Stimulated activated CD4-positive, alpha-beta T cell treated with anti-CD3 and anti-CD28 coated beads, Interleukin-1b, Interleukin-23, amount 100 ng/mL, for 48 hours (primary cell): ENCODE data around the gene ZMYND12.

Source experiments
- DNase-seq: peaks from one replicate; pipeline ENCODE4 v3.0.0-alpha.2; 2020

ZMYND12 gene

DNA sequence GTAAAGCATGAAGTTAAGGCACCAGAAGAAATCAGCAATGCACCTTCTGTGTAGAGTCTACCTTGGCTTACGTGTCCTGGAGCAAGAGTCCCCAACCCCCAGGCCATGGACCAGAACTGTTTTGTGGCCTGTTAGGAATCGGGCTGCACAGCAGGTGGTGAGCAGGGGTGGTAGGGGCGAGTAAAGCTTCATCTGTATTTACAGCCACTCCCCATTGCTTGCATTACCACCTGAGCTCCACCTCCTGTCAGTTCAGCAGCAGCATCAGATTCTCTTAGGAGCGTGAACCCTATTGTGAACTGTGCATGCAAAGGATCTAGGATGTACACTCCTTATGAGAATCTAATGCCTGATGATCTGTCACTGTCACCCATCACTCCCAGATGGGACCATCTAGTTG, 21.5 kb downstream of the ZMYND12 start:
- DNase-seq, result no peak

DNA sequence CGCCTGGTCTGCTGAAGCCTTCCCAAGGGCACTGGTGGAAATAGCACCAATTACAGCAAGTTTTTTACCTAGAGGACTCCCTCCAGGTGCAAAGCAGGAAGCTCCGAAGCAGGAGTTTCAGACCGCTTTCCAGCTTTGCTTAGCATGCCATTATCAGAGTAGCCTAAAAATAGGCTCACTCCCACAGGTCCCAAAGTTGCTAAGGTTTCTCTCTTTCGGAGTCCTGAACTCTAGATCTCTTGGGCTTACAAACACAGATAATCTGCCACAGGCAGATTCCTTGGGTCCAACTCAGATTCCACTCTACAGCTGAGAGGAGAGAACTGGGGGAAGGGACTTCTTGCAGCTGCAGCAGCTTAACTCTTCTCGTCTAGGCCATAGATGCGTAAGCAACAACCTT, 22.5 kb downstream of the ZMYND12 start:
- no peak for DNase-seq

DNA sequence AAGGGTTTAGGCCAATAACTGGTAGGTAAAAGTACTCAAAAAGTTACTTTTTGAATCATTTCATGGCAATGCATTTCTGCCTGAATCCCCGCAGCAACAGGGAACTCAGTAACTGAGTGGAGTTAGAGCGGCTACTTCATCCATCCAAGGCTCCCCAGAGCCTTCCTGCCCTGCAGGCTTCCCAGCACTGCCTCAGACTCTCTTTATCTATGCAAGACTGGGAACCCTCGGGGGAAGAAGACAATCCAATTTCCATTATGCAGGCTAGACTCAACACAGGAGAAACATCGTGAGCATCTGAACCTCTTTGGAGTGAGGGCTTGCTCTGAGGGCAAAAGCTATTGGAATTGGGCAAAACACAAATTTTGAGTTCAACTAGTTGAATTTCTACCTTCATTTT, 23.1 kb downstream of the ZMYND12 start:
- no peak for DNase-seq

DNA sequence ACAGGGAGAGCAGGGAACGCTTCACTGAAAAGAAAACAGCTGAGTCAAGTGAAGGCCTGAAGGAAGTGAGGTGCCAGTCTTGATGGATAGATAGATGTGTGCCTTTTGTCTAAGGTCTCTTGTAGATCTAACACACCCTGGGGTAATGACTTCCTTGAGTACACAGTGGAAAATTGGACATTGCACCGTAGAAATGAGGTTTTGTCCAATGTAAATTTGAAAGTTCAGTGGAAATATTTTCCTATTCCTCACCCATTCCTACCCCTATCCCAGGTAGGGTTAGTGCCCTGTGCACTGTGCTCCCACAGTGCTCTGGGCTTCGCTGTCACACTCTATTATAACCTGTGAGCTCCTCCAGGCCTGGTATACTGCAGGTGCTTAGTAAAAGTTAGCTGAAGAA, 24.3 kb downstream of the ZMYND12 start:
- no peak for DNase-seq

DNA sequence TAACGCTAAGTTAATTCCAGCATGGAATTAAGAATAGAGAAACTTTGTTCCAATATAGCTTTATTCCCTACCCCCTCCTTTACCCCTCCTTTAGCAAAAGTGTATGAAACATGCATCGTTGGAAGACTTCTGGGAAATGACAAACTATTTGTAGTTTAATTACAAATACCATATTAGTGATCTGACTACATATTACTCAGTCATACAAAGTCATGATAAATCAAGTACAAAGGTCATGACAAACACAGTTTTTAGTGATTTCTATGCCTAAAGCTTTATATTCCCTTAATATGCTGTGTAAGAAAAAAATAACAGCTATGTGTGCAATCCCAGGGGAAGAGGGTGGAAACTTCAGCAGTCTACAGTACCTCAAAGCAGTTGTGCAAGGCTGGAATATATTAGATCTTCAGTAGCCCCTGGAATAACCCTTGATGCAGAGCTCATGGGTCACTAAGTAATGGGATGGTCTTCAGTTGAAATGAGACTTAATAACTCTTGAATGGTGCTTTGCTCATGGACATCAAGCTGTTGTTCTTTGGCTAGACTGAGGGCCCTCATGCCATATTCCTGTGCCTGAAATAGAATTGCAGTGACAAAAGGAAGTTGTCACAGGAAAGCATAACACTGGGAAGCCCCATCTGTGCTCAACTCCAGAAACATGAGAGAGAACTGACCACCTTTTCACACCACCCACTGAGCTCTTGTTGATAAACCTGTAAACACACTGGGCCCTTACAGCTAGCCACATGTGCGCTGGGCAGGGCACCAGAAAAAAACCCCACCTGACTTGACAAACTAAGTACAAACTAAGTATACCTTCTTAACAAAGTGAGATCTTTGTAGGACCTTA, 25.3 kb downstream of the ZMYND12 start:
- DNase-seq, result no peak

DNA sequence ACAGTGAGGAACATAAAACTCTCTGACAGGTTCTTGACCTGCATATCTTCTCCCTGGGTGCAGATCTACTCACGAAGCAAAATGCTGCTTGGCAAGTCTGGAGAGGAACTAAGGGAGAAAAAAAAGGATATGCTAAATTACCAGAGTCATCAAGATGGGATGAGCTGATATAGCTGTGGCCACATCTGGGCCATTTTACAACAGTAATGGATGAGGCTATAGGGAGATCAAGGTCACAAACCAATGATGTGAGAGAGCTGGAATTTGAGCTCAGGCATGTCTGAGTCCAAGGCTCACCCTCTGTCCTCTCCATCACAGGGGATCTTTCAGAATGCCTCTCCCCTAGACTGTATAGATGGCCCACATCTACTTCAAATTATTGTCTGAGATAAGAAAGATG, 26.2 kb downstream of the ZMYND12 start:
- DNase-seq, result no peak

DNA sequence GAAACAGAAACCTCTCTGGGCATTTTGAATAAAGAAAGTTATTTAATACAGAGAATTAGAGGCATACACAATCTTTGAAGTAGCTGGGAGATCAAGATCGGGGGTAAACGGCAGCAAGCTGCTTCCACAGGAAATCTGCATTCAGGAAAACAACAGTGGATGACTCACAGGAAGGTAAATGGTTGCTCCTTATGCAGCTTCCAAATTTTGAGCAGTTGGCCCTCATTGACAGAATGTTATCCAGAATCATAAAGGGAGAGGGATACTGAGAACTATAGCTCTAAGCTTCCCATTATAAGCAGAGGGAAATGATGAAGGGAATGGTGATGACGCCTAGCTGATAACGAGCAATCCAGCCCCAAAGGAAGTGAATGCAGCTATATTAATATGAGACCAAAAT, 28.6 kb downstream of the ZMYND12 start:
- DNase-seq, result no peak

DNA sequence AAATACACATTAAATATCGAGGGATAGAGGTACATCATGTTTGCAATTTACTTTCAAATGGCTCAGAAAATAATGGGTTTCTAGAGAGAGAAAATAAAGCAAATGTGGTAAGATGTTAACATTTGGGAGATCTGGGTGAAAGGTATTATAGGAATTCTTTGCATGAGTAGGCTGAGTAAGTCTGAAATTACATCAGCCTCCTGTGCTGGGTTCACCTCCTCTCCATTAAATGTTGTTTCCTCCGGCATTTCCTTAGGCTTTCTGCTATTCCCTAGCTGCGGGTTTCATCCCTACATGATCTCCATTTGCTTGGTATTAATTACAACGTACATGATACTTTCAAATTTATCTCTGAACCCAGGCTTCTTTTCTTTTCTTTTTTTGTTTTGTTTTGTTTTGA, 31.6 kb downstream of the ZMYND12 start:
- DNase-seq, result no peak

DNA sequence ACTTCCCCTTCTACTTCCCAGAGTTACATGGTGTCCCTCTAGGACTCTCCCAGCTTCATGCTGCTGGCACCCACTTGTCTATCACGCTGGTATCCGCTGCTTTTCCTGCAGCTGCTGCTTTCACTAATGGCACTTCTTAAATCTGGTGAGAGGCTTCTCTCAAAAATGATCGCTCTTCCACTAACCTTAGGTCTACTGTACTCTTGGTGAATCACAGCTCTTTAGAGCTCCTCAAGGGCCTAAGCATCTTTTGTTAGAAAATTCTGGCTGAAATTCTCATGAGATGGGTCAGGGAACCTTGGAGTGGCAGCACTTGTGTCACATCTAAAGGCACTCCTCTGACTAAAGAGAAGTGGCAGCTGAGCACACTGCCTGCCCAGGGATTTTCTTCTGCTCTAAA, 32.1 kb downstream of the ZMYND12 start:
- DNase-seq, result no peak

DNA sequence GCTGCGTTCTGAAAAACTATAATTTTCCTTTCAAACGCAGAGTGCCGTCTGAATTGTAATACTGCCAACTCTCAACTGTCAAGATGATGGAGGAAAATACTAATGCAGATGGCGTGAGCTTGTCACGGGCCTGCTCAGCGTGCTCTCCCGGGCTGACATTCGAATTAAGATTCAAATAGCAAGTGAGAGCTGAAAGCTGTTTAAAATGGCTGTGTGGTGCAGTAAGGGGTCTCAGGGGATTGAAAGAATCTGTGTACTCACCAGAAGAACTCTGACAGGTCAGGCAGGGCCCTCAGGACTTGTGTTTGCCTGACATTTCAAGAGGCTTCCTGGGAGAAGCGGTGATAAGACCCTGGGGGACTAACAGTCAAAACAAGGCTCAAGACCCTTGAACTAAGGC, 33.1 kb downstream of the ZMYND12 start:
- DNase-seq, result no peak

DNA sequence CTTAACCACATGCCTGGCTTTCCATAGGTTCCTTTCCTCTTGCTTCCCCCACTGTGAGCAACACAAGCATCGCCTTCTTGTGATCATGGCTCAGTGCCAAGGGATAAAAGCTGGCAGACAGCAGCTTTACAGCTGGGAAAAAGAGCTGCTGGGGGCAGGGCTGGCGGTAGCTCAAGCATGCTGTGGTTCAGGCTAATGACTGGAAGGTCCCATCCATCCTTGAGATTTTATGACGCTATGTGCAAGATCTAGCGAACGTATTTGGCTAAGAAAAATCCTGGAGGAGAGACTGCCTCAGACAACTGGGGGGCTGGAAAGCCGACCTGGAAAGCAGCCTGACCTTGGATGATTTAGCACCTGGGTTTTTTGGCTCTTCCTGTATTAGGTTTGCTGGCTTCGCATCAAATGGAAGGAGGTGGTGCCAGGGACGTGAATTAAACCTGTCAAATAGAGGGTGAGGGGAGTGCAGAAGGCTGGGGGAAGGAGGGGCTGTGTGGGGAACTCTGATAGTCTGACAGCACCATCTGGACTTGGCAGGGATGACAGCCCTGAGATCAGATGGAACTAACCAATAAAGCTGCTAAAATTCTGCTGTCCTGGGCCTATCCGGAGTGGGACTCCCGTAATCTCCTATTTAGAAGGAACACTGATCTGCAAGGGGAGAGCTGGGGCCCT, 34.8 kb downstream of the ZMYND12 start:
- DNase-seq, result no peak

DNA sequence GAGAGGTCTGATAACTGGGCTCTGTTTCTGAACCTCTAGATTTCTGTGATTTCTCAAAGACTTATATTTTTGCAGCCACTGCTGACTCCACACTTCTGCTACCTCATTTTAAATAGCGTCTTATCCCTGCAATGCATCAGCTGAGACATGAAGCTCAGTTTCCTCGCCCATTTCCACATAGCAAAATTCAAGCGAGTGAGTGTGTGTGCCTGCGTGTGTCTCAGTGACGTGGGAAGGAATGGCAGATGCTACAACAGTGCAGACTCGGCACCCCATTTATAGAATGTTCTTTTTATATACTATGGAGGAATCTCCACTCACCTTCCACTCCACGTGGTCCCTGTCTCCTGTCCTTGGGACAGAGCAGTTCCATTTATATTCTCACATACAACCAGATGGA, 35.7 kb downstream of the ZMYND12 start:
- no peak for DNase-seq

DNA sequence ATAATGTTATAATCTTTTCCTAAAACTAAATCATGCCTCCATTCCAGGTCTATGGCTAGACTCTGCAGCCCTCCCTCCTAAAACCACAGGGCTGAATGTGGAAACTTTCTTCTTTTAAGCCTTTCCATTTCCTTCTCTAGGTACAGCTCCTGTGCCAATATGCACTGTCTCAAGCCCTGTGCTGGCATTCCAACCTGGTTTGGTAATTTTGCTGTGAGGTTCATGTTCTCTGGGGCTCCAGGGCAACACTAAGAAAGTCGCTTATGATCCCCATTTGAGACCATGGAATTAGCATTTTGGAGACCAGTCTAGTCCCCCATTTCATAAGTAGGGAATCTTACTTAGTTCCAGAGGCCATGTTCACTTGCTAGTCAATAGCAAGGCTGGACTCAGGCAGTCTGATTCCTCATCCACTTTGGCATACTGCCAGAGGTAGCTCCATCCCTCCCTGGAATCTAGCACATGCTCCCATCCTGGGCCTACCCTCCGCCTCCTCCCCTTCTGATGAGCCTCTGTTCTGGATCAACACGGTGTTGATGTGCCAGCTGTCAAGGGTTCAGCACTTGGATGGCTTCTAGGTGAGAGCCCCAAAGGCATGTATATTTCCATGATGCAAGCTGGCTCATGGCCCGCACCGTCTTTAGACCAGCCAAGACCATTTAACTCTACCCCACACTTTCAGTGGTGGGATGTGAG, 36.5 kb downstream of the ZMYND12 start:
- no peak for DNase-seq

DNA sequence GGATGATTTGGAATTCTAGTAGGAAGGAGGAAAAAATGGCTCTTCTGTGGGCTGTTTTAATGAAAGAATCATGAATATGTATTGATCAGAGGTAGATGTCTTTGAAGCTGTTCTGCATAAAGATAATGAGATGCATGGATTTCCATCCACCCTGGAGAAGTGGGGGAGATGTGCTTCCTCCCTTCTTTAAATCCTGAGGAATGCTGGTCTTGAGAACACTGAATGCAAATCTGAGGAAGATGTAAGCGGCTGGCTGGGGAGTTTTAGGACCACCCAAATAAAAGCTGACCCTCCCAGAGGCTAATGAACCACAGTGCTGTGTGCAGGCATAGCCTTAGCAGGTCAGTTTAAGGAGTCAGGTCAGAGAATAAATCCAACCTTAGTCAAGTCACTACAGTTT, 37.3 kb downstream of the ZMYND12 start:
- DNase-seq, result no peak

DNA sequence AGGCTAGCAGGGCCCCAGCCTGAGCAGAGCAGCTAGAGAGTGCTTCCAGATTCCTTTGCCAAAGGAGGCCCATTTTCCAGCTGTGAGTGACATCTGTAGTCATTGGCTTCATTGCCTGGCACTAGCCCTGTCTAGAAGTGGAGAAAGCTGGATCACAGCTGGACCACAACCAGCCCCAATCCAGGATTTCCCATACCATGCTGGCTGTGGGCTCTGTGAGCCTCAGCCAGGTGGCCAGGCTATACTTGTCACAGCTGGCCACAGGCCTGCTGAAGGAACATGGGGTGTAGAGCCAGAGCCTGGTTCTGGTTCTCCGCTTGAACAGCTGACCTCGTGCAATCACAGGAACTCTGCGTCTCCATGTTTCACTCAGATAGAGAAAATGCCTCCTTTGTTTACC, 38.7 kb downstream of the ZMYND12 start:
- no peak for DNase-seq

DNA sequence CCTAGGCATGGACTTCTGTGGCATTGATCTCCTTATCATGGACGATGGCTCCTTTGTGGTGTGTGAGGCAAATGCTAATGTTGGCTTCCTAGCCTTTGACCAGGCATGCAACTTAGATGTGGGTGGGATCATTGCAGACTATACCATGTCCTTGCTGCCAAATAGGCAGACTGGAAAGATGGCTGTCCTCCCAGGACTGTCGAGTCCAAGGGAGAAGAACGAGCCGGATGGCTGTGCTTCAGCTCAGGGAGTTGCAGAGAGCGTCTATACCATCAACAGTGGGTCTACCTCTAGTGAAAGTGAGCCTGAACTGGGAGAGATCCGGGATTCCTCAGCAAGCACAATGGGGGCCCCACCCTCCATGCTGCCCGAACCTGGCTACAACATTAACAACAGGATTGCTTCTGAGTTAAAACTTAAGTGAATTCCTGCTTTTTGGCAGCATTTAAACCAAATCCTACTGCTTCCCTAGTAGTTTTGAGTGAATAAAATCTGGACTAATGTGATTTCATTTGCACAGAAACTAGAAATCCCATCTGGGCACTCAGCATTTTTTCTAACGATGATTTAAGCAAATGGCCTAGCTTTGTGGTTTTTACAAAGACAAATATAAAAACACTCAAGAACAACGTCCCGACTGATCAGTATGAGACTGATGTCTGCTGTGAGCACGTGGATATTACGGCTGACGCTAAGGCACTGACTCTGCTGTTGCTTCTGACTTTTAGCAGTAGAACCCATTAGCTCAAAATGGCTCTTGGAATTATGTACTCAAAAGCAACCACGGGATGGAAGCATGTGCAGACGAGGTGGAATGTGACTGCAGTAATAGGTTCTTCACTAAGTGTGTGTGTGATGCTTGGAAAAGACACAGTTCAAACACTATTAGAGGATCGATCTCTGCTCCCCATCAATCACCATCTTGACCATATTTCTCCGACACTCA, 41.0 kb downstream of the ZMYND12 start:
- no peak for DNase-seq

DNA sequence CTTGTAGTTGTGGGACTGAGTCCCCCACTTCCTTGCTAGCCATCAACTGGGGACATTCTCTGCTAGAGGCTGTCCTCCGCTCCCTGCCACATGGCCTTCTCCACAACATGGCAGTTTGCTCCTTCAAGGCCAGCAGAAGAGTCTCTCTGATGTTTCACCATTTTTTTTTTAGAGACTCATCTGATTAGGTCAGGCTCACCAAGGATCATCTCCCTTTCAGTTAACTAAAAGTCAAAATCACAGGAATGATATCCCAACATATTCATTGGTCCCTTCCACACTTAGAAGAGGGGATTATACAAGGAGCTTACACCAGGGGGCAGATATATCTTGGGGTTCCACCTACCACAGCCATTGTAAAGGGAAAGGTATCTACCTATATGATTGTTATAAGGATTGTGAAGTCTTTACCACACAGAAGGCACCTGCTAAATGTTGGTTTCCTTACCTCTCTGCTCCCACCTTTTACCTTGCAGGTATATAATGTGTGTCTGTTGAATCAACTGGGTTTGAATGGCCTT, 51.9 kb downstream of the ZMYND12 start:
- DNase-seq, result no peak

DNA sequence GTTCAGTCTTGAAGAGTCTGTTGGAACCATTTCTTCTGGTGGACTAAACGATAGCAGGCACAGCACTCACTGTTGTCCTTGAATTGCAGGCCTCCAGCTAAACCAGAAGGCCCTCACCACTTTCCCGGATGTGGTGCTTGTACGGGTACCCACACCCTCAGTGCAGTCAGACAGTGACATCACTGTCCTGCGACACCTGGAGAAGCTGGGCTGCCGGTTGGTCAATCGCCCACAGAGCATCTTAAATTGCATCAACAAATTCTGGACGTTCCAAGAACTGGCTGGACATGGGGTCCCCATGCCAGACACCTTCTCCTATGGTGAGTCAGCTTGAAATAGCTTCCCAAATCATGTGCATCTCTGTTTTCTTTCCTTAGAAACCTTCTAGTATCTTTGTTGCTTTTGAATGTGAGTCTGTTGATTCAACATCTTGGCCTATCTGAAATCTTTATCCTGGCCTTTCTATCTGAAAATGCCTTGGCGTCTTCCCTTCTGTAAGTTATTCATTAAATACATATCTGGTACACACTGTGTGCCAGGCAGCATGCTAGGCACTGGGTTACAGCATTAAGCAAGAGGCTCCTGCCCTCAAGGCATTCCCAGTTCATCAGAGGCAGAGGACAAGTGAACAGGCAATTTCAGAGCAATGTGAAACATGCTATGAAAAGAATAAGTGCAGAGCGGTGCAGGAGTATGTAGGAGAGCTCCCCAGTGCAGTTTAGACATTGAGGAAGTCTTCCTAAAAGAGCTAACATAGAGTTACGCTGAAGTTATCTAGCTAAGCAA, 56.3 kb downstream of the ZMYND12 start:
- no peak for DNase-seq

DNA sequence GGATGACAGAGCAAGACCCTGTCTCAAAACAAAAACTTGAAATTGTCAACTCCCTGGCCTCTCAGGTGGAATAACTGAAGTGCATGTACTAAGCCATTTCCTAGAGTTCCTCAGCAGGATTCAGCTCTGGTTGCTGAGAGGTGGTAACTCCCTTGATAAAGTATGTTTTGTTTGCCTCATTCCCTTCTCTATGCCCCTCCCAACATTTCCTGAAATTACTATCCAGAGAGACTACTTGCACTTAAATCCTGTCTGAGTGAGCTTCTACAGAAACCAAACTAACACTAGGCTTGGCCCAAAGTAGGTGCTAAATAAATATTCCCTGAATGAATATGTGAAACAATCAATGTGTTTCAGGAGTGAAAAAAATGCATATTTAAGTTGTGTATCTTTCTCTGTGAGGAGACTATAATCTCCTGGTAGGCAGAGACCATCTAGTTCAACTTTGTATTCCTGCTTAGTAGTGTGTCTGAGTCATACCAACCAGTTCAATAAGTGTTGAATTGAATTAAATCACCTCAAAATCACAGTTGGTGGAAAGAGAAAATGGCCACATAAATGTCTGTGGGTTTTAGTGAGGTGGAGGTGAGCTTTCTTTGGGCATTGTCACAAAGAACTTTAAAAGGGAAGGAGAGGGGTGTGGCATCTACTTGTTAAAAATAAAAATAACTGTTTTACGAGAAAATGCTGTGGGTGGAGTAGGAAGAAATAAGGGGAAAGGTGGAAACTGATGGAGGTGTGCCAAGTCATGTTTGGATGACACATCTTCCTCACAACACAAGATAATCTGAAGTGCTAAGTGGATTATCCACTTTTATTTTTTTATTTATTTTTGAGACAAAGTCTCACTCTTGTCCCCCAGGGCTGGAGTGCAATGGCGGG, 62.6 kb downstream of the ZMYND12 start:
- DNase-seq, result no peak

DNA sequence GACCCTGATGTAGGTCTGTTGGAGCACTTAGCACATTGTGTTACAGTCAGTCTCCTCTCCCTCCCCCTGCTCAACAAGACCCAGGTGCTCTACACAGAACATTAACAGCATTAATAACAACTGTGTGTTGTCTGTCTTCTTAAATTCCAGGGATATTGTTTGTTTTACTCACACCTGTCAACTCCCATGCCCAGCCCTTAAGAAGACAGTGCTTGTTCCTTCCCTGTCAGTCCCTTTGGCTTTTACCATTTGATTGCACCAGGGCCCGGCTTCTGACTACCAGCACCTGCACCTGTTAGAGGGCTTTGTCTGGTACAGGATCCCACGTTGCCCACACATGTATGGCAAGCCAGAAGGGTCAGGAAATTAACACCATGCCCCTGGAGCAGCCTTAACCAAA, 63.6 kb downstream of the ZMYND12 start:
- no peak for DNase-seq

DNA sequence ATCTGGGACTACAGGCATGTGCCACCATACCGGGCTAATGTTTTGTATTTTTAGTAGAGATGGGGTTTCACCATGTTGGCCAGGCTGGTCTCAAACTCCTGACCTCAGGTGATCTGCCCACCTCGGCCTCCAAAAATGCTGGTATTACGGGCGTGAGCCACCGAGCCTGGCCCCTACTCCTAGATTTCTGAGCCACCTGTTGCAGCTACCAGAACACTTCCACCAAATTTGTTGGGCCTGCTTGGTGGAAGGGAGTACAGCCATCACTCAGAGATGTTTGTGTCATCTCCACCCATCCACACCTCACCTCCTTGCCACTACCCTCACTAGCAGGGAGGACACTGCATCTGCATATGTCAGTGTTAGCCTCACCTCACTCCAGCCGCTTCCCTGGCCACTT, 69.8 kb downstream of the ZMYND12 start:
- DNase-seq, result no peak
